Natural killer cell (primary cell): ENCODE data around the gene SLC43A1. TPM values are rescaled to one million over a fixed set of nuclear protein-coding genes. Genes with fewer than 3 reads are reported as not detected.

ENCODE experiments used
- ATAC-seq, 3 donors: fragments of 150-1000 bp in 2 of 3; fragments of 200-7000 bp in 1 of 3; cut with Tn5 transposase; 1 replicate in 1 of 3; 2 replicates in 2 of 3; pipeline ENCODE4 v1.10.0; 2021; ENCODE audit warnings: mild to moderate bottlenecking in 2 of 3, moderate library complexity in 2 of 3
- DNase-seq, 2 donors: peaks; one replicate each; pipeline versions ENCODE4 v3.0.0 to v3.0.0-alpha.2; 2013 to 2021; ENCODE audit warnings: mixed read lengths in 1 of 2
- H3K27ac ChIP-seq: one replicate; pipeline ENCODE4 v1.5.1; 2013; ENCODE audit warnings: mild to moderate bottlenecking, low read length
- H3K27me3 ChIP-seq: one replicate; pipeline ENCODE4 v1.6.1; 2013; ENCODE audit warnings: low read length; ENCODE audit not compliant: control insufficient read depth, insufficient read depth
- H3K36me3 ChIP-seq: one replicate; pipeline ENCODE4 v1.6.1; 2013; ENCODE audit warnings: low read length; ENCODE audit not compliant: control insufficient read depth, insufficient read depth
- H3K4me1 ChIP-seq: one replicate; pipeline ENCODE4 v1.6.1; 2013; ENCODE audit warnings: low read length; ENCODE audit not compliant: control insufficient read depth, insufficient read depth
- H3K4me3 ChIP-seq: one replicate; pipeline ENCODE4 v1.5.1; 2013; ENCODE audit warnings: low read length
- H3K9me3 ChIP-seq: one replicate; pipeline ENCODE4 v1.6.1; 2013; ENCODE audit warnings: low read length; ENCODE audit not compliant: control insufficient read depth, insufficient read depth
- H3K27ac Mint-ChIP-seq, 2 donors: one replicate each; pipeline ENCODE4 v1.8.0; 2022; ENCODE audit warnings: mild to moderate bottlenecking in 2 of 2, mixed read lengths in 2 of 2, moderate library complexity in 1 of 2
- H3K27me3 Mint-ChIP-seq, 2 donors: one replicate each; pipeline ENCODE4 v1.8.0; 2022; ENCODE audit warnings: low read depth in 2 of 2, mixed read lengths in 2 of 2
- H3K36me3 Mint-ChIP-seq: one replicate; pipeline ENCODE4 v1.8.0; 2022; ENCODE audit warnings: mixed read lengths
- H3K4me1 Mint-ChIP-seq, 2 donors: one replicate each; pipeline ENCODE4 v1.8.0; 2022; ENCODE audit warnings: mixed read lengths in 2 of 2
- H3K4me3 Mint-ChIP-seq: one replicate; pipeline ENCODE4 v1.8.0; 2022; ENCODE audit warnings: mild to moderate bottlenecking, moderate library complexity, mixed read lengths
- H3K9me3 Mint-ChIP-seq, 2 donors: one replicate each; pipeline ENCODE4 v1.8.0; 2022; ENCODE audit warnings: mixed read lengths in 2 of 2
- CTCF ChIP-seq: fragments of 200-600 bp; IDR thresholded peaks from one replicate; pipeline ENCODE4 v1.8.0; 2022; ENCODE audit warnings: antibody characterized with exemption
- WGBS: methylation state at CpG from one replicate; pipeline ENCODE4 v1.1.7; 2013; ENCODE audit warnings: missing lambda C conversion rate; ENCODE audit not compliant: insufficient coverage; 5-methylcytosine and 5-hydroxymethylcytosine counted together
- intact Hi-C: fragments of 100-400 bp; cut with micrococcal nuclease; formaldehyde crosslinking; loops from one replicate; pipeline ENCODE4 v1.14.2; 2022
- total RNA-seq, 4 donors: library from RNA; stranded (reverse); fragments of 120-200 nt in 1 of 4; gene quantifications; one replicate each; pipeline versions ENCODE4 v1.2.3 to v1.2.4, GENCODE V29; 2013 to 2022

The SLC43A1 gene
- total RNA-seq, 3 donors from 2014 or later (not counting 1 experiment from before 2014, with no cell fraction given), result 11.3 to 20.6 (median 13.9) TPM

- Mint-ChIP-seq H3K4me3 (no peak overlapping the region), H3K36me3 (no peaks in the 10 kb centered on the region), H3K9me3 (no peaks in the 10 kb centered on the region), H3K27ac (no peak overlapping the region), H3K27me3 (peaks cover 0 to 2% of the 10 kb centered on the region in 2 donors), H3K4me1 (no peaks in the 10 kb centered on the region)
- intact Hi-C loops, result loop anchor here (10.0 kb wide), 1 partner anchor 314 kb away; no protein-coding TSS in a partner anchor
- H3K9me3 ChIP-seq, result no peaks in the 10 kb centered on the region
- H3K4me3 ChIP-seq, result no peak overlapping the region
- H3K27me3 ChIP-seq, result no peaks in the 10 kb centered on the region
- DNase-seq, result no peak
- H3K36me3 ChIP-seq, result peaks cover 15% of the 10 kb centered on the region
- no peaks in the 10 kb centered on the region for H3K4me1 ChIP-seq
- TF ChIP-seq CTCF, result no peak
- ATAC-seq, result no peak
- no peak overlapping the region for H3K27ac ChIP-seq
- 93% methylated on average over 9 of the region's 9 CpGs for WGBS
Measured at GRCh38 chr11:57490456-57491248, 24.9 kb downstream of the SLC43A1 start.

GRCh38 chr11:57487920-57488659, 27.4 kb downstream of the SLC43A1 start:
- ATAC-seq (no peak), DNase-seq (no peak)
- intact Hi-C loops, result no loop called here
- peaks cover 0 to 12% of the 10 kb centered on the region in 2 donors for H3K27me3 Mint-ChIP-seq
- H3K27ac Mint-ChIP-seq, result no peak overlapping the region
- no peak overlapping the region for H3K4me3 Mint-ChIP-seq
- H3K4me1 ChIP-seq, result peaks cover 19% of the 10 kb centered on the region
- no peaks in the 10 kb centered on the region for H3K4me1 Mint-ChIP-seq
- no peak overlapping the region for H3K4me3 ChIP-seq
- no peaks in the 10 kb centered on the region for H3K9me3 ChIP-seq
- no peak for TF ChIP-seq CTCF
- 95% methylated on average over 5 of the region's 6 CpGs for WGBS
- no peaks in the 10 kb centered on the region for H3K9me3 Mint-ChIP-seq
- no peak overlapping the region for H3K27ac ChIP-seq
- peaks cover 7% of the 10 kb centered on the region for H3K27me3 ChIP-seq
- H3K36me3 ChIP-seq, result peaks cover 22% of the 10 kb centered on the region
- no peaks in the 10 kb centered on the region for H3K36me3 Mint-ChIP-seq

GRCh38 chr11:57487021-57487778, 28.3 kb downstream of the SLC43A1 start:
- no peaks in the 10 kb centered on the region for H3K9me3 ChIP-seq
- peaks cover 10% of the 10 kb centered on the region for H3K27me3 ChIP-seq
- intact Hi-C loops, result no loop called here
- H3K4me1 ChIP-seq, result peaks cover 28% of the 10 kb centered on the region
- peaks cover 22% of the 10 kb centered on the region for H3K36me3 ChIP-seq
- Mint-ChIP-seq H3K27ac (no peak overlapping the region), H3K4me1 (no peaks in the 10 kb centered on the region), H3K27me3 (peaks cover 0 to 12% of the 10 kb centered on the region in 2 donors), H3K9me3 (no peaks in the 10 kb centered on the region), H3K4me3 (no peak overlapping the region), H3K36me3 (no peaks in the 10 kb centered on the region)
- H3K4me3 ChIP-seq, result no peak overlapping the region
- TF ChIP-seq CTCF, result no peak
- DNase-seq, result no peak
- WGBS, result 96% methylated on average over 15 of the region's 15 CpGs
- H3K27ac ChIP-seq, result no peak overlapping the region
- ATAC-seq, result no peak
